Measurements from ENCODE around the gene SLC30A5.
"Not testable (repeated sequence)": the region's sequence is repeated elsewhere in the genome, so short reads cannot be mapped to it uniquely, and the experiment has no call there.

Gene SLC30A5

GRCh38 chr5:69093771-69094482 lies at the start of gene SLC30A5:
Gene SLC30A5, plus strand, starts transcription at chr5:69094014. Its CDS starts 242 bp downstream, at chr5:69094256.
- TF ChIP-seq CTCF (IDR thresholded peaks at IDR 0.05; ENCODE audit: low read depth, low read length, missing control alignments), result peak; percentile 86

GRCh38 chr5:69045213-69045612 lies 48.6 kb upstream of the SLC30A5 start:
- H3K4me3 ChIP-seq (ENCODE audit: low read depth, low read length); DNase-seq (ENCODE audit: low read depth): not testable (repeated sequence)

More at GRCh38 chr5:69093771-69094482, at the start of gene SLC30A5:
- peak; percentile 99 for DNase-seq (ENCODE audit: low read depth)
- peak within 1 kb of the TSS; percentile 77 for H3K4me3 ChIP-seq (ENCODE audit: low read depth, low read length)

DNA sequence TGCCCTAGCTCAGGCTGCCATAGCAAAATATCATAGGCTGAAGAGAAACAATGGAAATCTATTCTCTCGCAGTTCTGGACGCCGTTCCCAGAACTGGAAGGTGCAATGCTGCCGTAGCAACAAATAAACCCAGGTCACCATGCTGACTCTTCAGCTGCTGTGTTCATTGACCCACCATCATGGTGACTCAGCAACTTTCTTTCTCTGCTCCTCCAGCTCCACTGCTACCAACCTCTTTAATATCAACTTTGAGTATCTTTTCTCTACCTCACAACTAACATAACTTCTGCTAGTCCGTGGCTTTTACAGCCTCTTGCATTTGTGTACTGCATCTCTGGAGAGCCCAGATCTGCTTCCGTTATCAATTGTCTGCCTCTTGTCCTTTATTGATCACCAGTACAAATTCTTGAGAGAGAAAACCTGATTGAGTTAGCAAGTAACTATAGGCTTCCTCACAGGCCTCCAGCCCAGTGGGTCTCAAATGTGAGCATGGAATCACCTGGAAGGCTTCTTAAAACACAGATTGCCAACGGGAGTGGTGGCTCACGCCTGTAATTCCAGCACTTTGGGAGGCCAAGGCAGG lies 47.3 kb upstream of the SLC30A5 start:
- H3K4me3 ChIP-seq (ENCODE audit: low read depth, low read length), result no peak overlapping the region
- TF ChIP-seq CTCF (IDR thresholded peaks at IDR 0.05; ENCODE audit: low read depth, low read length, missing control alignments), result no peak
- DNase-seq (ENCODE audit: low read depth), result no peak

DNA sequence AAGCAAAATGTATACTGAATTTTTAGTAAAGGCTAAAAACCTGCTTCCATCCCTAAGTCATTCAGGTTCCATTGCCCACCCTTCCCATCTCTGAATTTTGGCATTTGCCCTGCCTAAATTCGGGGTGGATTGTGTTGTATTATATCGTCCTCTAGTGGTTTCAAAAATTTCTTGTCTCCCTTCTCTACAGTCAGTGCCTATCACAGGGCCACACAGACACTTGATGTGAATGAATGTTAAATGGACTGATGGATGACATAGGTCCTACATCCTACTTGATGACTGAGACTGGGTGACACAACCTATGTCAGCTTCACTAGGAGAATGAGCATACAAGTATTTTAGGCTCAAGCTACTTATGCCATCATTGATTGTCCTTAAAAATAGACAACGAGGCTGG lies 45.6 kb upstream of the SLC30A5 start:
- peak; percentile 55 for TF ChIP-seq CTCF (IDR thresholded peaks at IDR 0.05; ENCODE audit: low read depth, low read length, missing control alignments)
- no peak for DNase-seq (ENCODE audit: low read depth)
- H3K4me3 ChIP-seq (ENCODE audit: low read depth, low read length), result no peak overlapping the region

- TF ChIP-seq CTCF (IDR thresholded peaks at IDR 0.05; ENCODE audit: low read depth, low read length, missing control alignments), result no peak
- no peak for DNase-seq (ENCODE audit: low read depth)
- H3K4me3 ChIP-seq (ENCODE audit: low read depth, low read length), result no peak overlapping the region
Measured at GRCh38 chr5:69049151-69049550, 44.7 kb upstream of the SLC30A5 start.

GRCh38 chr5:69049796-69050195 lies 44.0 kb upstream of the SLC30A5 start:
- no peak for TF ChIP-seq CTCF (IDR thresholded peaks at IDR 0.05; ENCODE audit: low read depth, low read length, missing control alignments)
- no peak overlapping the region for H3K4me3 ChIP-seq (ENCODE audit: low read depth, low read length)
- no peak for DNase-seq (ENCODE audit: low read depth)

GRCh38 chr5:69050214-69050613 lies 43.6 kb upstream of the SLC30A5 start:
- no peak for DNase-seq (ENCODE audit: low read depth)
- no peak for TF ChIP-seq CTCF (IDR thresholded peaks at IDR 0.05; ENCODE audit: low read depth, low read length, missing control alignments)

More at GRCh38 chr5:69050214-69050613, 43.6 kb upstream of the SLC30A5 start:
- H3K4me3 ChIP-seq (ENCODE audit: low read depth, low read length), result no peak overlapping the region
